Right lobe of liver (tissue), 6 donors: ENCODE data around the gene SIDT2. TPM values are rescaled to one million over a fixed set of nuclear protein-coding genes. Genes with fewer than 3 reads are reported as not detected.

Experiments used
- ATAC-seq, 4 donors: fragments of 200-7000 bp; cut with Tn5 transposase; one replicate each; pipeline ENCODE4 v1.9.1; 2020; ENCODE audit warnings: mild to moderate bottlenecking in 4 of 4, moderate library complexity in 4 of 4
- DNase-seq, 3 donors: peaks; one replicate each; pipeline ENCODE4 v3.0.0-alpha.2; 2020
- H3K27ac ChIP-seq, 3 donors: fragments of 200-600 bp; one replicate each; pipeline ENCODE4 v1.8.0; 2022
- H3K27me3 ChIP-seq, 2 donors: fragments of 200-600 bp; one replicate each; pipeline ENCODE4 v1.8.0; 2022
- H3K36me3 ChIP-seq, 4 donors: fragments of 200-600 bp; sonication (generic) in 1 of 4; one replicate each; pipeline versions ENCODE4 v1.5.1 to v1.8.0; 2017 to 2022; ENCODE audit warnings: control low read depth in 1 of 4
- H3K4me1 ChIP-seq, 4 donors: fragments of 200-600 bp; sonication (generic) in 1 of 4; one replicate each; pipeline versions ENCODE4 v1.5.1 to v1.8.0; 2017 to 2022; ENCODE audit warnings: control low read depth in 1 of 4
- H3K4me3 ChIP-seq, 3 donors: fragments of 200-600 bp; one replicate each; pipeline ENCODE4 v1.8.0; 2022
- H3K9me3 ChIP-seq, 4 donors: fragments of 200-600 bp; sonication (generic) in 1 of 4; one replicate each; pipeline versions ENCODE4 v1.5.1 to v1.8.0; 2017 to 2022; ENCODE audit warnings: control low read depth in 1 of 4
- CTCF ChIP-seq, 4 donors: fragments of 200-600 bp in 3 of 4; fragments of 450-650 bp in 1 of 4; IDR thresholded peaks; one replicate each; pipeline versions ENCODE4 v1.5.1 to v1.8.0; 2016 to 2022; ENCODE audit warnings: antibody characterized with exemption in 4 of 4, mild to moderate bottlenecking in 2 of 4
- POLR2A ChIP-seq: fragments of 450-650 bp; IDR thresholded peaks from one replicate; pipeline ENCODE4 v1.6.1; 2017; ENCODE audit warnings: antibody characterized with exemption, mild to moderate bottlenecking
- WGBS: methylation state at CpG from one replicate; pipeline ENCODE4 v1.1.6; 2018; ENCODE audit warnings: low coverage, low lambda C conversion rate; ENCODE audit not compliant: insufficient coverage; ENCODE audit errors: missing lambda C conversion rate; 5-methylcytosine and 5-hydroxymethylcytosine counted together
- intact Hi-C, 2 donors: fragments of 100-400 bp; cut with DNase I; formaldehyde crosslinking; loops; one replicate each; pipeline versions ENCODE4 v1.11.2 to v1.14.1; 2022
- total RNA-seq, 6 experiments: library from RNA; depleted of rRNA in 2 of 6; stranded (reverse); fragments of >200 nt in 2 of 6; fragmentation: NEBNext Ultra II Directional in 3 of 6; extraction: Animal tissue kit (Norgen Biotek cat#: 25700) in 3 of 6; gene quantifications; one replicate each; pipeline versions ENCODE4 v1.1.0 to v1.2.4, GENCODE V29; 2016 to 2023
- donor health status: DM: no; HTN: yes; CAD: no.
- donor health status: DM: no; HTN: no; CAD: no.
- donor health status: DM: no; HTN: no; CAD: no.
- donor health status: DM: no; HTN: yes; CAD: no.
- donor health status: DM: no; HTN: yes; CAD: no.

The SIDT2 gene
- total RNA-seq, 6 experiments from 2014 or later: 24.6 to 49.9 (median 35.5) TPM

DNA sequence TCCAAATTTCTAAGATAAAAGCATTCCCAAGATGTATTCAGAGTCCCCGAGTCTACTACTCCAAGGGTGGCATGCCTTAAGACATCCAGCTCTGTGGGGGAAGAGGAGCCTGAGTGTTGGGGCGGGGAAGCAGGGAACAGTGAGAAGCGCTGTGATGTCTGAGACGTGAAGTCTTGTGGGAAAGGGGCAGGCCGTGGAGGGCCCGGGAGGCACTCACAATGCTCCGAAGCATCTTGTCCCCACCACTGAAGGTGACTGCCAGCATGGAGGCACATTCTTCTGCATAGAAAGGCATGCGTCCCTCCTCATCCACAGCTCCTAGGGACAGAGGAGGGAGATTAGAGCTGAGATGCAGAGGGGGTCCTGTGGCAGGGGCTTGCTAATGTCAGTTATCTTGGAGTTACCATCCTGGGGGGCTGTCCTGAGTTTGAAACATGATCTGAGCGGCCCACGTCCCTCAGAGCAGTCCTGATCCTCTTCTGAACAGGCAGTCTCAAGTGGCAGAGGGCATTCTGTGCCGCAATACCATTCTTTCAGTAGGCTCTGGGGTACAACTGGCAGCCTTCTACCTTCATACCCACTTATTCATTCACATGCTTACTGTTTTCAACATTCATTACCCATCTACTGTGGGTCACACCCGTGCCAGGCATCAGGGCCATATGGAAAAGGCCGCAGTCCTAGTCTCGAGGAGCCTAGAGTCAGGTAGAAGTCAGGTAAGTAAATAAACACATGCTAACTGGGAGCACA is 44.6 kb downstream of the SIDT2 start:
- no peaks in the 10 kb centered on the region for H3K9me3 ChIP-seq
- intact Hi-C loops: loop anchor here in 1 of 2 donors (10.0 kb wide), 2 partner anchors 48 to 368 kb away; partner anchors contain the start of gene SIDT2
- peaks cover 0 to 52% (median 15%) of the 10 kb centered on the region in 4 donors for H3K36me3 ChIP-seq
- DNase-seq (peak in 1 of 3 donors; percentile 33), ATAC-seq (no peak)
- H3K27me3 ChIP-seq: no peaks in the 10 kb centered on the region
- no peak overlapping the region for H3K27ac ChIP-seq
- 94% methylated on average over 5 of the region's 14 CpGs for WGBS
- TF ChIP-seq CTCF (IDR thresholded peaks at IDR 0.05) (no peak), POLR2A (no peak)
- H3K4me3 ChIP-seq: no peak overlapping the region
- no peaks in the 10 kb centered on the region for H3K4me1 ChIP-seq

DNA sequence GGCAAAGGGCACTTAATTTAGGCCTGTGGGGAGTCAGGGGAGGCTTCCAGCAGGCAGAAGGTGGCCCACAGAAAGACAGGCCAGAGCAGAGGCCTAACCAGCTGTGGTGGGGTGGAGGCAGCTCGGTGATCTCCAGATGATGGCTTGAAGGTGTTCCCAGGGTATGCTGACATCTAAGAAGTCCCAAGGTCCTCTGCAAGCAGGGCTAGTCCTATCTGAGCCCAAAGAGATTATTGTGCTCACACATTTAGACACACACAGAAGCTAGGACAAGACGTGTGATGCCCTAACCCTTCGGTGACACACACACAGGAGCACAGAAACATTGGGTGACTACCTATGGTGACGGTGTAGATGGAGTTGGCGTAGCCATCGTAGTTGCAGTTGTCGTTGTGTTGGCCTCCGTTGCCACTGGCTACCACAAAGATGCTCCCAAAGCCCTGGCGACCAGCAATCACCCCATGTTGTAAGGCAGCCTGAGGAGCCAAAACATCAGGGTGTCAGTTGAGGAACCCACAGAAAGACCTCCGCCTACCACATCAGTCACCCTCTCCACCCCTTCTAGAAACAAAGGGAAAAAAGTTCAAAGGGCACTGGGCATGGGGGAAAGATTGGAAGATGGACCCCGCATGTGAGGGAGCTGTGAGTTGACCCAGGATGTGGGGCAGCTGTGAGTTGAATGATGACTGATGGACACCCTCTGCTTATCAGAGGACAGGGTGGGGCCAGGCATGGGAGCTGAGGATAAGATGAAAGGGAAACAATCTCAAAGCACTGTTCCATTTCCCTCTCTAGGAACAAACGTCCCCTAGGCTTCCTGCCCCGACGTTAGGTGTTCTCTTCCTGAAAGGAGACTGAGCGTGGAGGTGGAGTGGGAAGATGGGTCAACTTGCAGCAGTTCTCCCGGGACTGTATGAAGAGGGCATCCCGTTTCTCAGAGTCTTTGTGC is 45.5 kb downstream of the SIDT2 start:
- ATAC-seq (no peak), DNase-seq (peak in 1 of 3 donors; percentile 33)
- intact Hi-C loops: loop anchor here in 1 of 2 donors (10.0 kb wide), 2 partner anchors 49 to 369 kb away; partner anchors contain the start of gene SIDT2
- no peak for TF ChIP-seq CTCF (IDR thresholded peaks at IDR 0.05)
- TF ChIP-seq POLR2A: no peak
- no peaks in the 10 kb centered on the region for H3K9me3 ChIP-seq
- no peak overlapping the region for H3K4me3 ChIP-seq
- H3K27ac ChIP-seq: no peak overlapping the region
- H3K4me1 ChIP-seq: no peaks in the 10 kb centered on the region
- peaks cover 0 to 50% (median 15%) of the 10 kb centered on the region in 4 donors for H3K36me3 ChIP-seq
- 70% methylated on average over 13 of the region's 17 CpGs for WGBS
- H3K27me3 ChIP-seq: no peaks in the 10 kb centered on the region

- H3K4me1 ChIP-seq: peaks cover 0 to 1% (median under 1%) of the 10 kb centered on the region in 4 donors
- H3K36me3 ChIP-seq: peaks cover 0 to 46% (median 13%) of the 10 kb centered on the region in 4 donors
- H3K27me3 ChIP-seq: no peaks in the 10 kb centered on the region
- H3K27ac ChIP-seq: no peak overlapping the region
- DNase-seq (peak in 1 of 3 donors; percentile 39), ATAC-seq (no peak)
- 94% methylated on average over 6 of the region's 9 CpGs for WGBS
- H3K9me3 ChIP-seq: no peaks in the 10 kb centered on the region
- no peak for TF ChIP-seq POLR2A
- no peak for TF ChIP-seq CTCF (IDR thresholded peaks at IDR 0.05)
- no peak overlapping the region for H3K4me3 ChIP-seq
- intact Hi-C loops: loop anchor here in 1 of 2 donors (10.0 kb wide), 2 partner anchors 51 to 371 kb away; partner anchors contain the start of gene SIDT2
These were observed 47.1 kb downstream of the SIDT2 start for GRCh38 chr11:117225553-117226170.
